ENCODE data around the gene PLLP. TPM values are rescaled to one million over a fixed set of nuclear protein-coding genes. Genes with fewer than 3 reads are reported as not detected.

Gene PLLP
- total RNA-seq, 4 donors from 2014 or later = 4.4 to 13.5 (median 9.6) TPM

GRCh38 chr16:57251352-57251751 is 33.1 kb downstream of the PLLP start:
- intact Hi-C loops (cut with DNase I; ENCODE audit: low total_unique reads) = no loop called here
- in situ Hi-C loops (cut with MboI; ENCODE audit: low pct_ligation_motif_present in 1 of 4, low pct_unique_long_range_greater_than_20kb in 1 of 4, low sequenced_read_pairs in 3 of 4) = no loop called here
- no peak for DNase-seq
- peaks cover 0 to 5% (median under 1%) of the 10 kb centered on the region in 4 donors for H3K4me1 ChIP-seq
- H3K27me3 ChIP-seq = no peaks in the 10 kb centered on the region
- no peaks in the 10 kb centered on the region for H3K9me3 ChIP-seq
- WGBS, 2 donors (ENCODE audit: low coverage in 1 of 2) = 91 to 100% methylated on average over 2 of the region's 2 CpGs
- H3K27ac ChIP-seq = no peak overlapping the region
- peaks cover 0 to 52% (median 27%) of the 10 kb centered on the region in 4 donors for H3K36me3 ChIP-seq
- no peak overlapping the region for H3K4me3 ChIP-seq
- TF ChIP-seq EP300 (IDR thresholded peaks at IDR 0.05; ENCODE audit: low read depth) = no peak
- no peak for TF ChIP-seq CTCF (IDR thresholded peaks at IDR 0.05)
- no peak for TF ChIP-seq POLR2AphosphoS5 (IDR thresholded peaks at IDR 0.05)
- TF ChIP-seq POLR2A (IDR thresholded peaks at IDR 0.05) = no peak

- Histone ChIP-seq H3K27me3 (no peaks in the 10 kb centered on the region), H3K9me3 (no peaks in the 10 kb centered on the region), H3K27ac (peak overlapping the region; percentile 90 to 98 (median 94)), H3K4me1 (peaks cover 3 to 28% (median 11%) of the 10 kb centered on the region in 4 donors), H3K36me3 (peaks cover 0 to 30% (median 13%) of the 10 kb centered on the region in 4 donors), H3K4me3 (peak overlapping the region; percentile 58 to 78 (median 66))
- 8% methylated on average over 6 to 15 of the region's 28 CpGs for WGBS, 2 donors (ENCODE audit: low coverage in 1 of 2)
- intact Hi-C loops (cut with DNase I; ENCODE audit: low total_unique reads) = no loop called here
- TF ChIP-seq EP300 (IDR thresholded peaks at IDR 0.05; ENCODE audit: low read depth) = no peak
- TF ChIP-seq CTCF (IDR thresholded peaks at IDR 0.05) = no peak
- no peak for TF ChIP-seq POLR2AphosphoS5 (IDR thresholded peaks at IDR 0.05)
- TF ChIP-seq POLR2A (IDR thresholded peaks at IDR 0.05) = no peak
- in situ Hi-C loops (cut with MboI; ENCODE audit: low pct_ligation_motif_present in 1 of 4, low pct_unique_long_range_greater_than_20kb in 1 of 4, low sequenced_read_pairs in 3 of 4) = no loop called here
- DNase-seq = peak; percentile 57
Observed at GRCh38 chr16:57245472-57246113, 38.9 kb downstream of the PLLP start.

GRCh38 chr16:57244767-57245471 is 39.6 kb downstream of the PLLP start, which contains the start of gene ARL2BP:
Gene ARL2BP, plus strand, starts transcription at chr16:57245259. Its CDS starts 109 bp downstream, at chr16:57245368.
- DNase-seq = peak; percentile 99
- Histone ChIP-seq H3K36me3 (peaks cover 0 to 23% (median 10%) of the 10 kb centered on the region in 4 donors), H3K27me3 (no peaks in the 10 kb centered on the region), H3K27ac (peak within 1 kb of the TSS; percentile 90 to 98 (median 94)), H3K4me1 (peaks cover 3 to 28% (median 11%) of the 10 kb centered on the region in 4 donors), H3K9me3 (no peaks in the 10 kb centered on the region), H3K4me3 (peak within 1 kb of the TSS; percentile 58 to 78 (median 66))
- 0 to 1% methylated on average over 6 to 31 of the region's 77 CpGs for WGBS, 2 donors (ENCODE audit: low coverage in 1 of 2)
- TF ChIP-seq CTCF (IDR thresholded peaks at IDR 0.05) (peak in 1 of 5 experiments; percentile 1), POLR2AphosphoS5 (IDR thresholded peaks at IDR 0.05) (peak; percentile 76 to 90 (median 90)), EP300 (IDR thresholded peaks at IDR 0.05; ENCODE audit: low read depth) (no peak), POLR2A (IDR thresholded peaks at IDR 0.05) (peak; percentile 84)
- intact Hi-C loops (cut with DNase I; ENCODE audit: low total_unique reads) = no loop called here
- in situ Hi-C loops (cut with MboI; ENCODE audit: low pct_ligation_motif_present in 1 of 4, low pct_unique_long_range_greater_than_20kb in 1 of 4, low sequenced_read_pairs in 3 of 4) = no loop called here

GRCh38 chr16:57244463-57244766 is 40.1 kb downstream of the PLLP start:
- intact Hi-C loops (cut with DNase I; ENCODE audit: low total_unique reads) = no loop called here

More at GRCh38 chr16:57244463-57244766, 40.1 kb downstream of the PLLP start:
- in situ Hi-C loops (cut with MboI; ENCODE audit: low pct_ligation_motif_present in 1 of 4, low pct_unique_long_range_greater_than_20kb in 1 of 4, low sequenced_read_pairs in 3 of 4) = no loop called here
- Histone ChIP-seq H3K27me3 (no peaks in the 10 kb centered on the region), H3K4me3 (peak overlapping the region; percentile 3 to 78 (median 62)), H3K9me3 (no peaks in the 10 kb centered on the region), H3K4me1 (peaks cover 3 to 28% (median 11%) of the 10 kb centered on the region in 4 donors), H3K27ac (peak overlapping the region; percentile 90 to 98 (median 94)), H3K36me3 (peaks cover 0 to 21% (median 9%) of the 10 kb centered on the region in 4 donors)
- no peak for DNase-seq
- TF ChIP-seq CTCF (IDR thresholded peaks at IDR 0.05) (peak in 1 of 5 experiments; percentile 22), EP300 (IDR thresholded peaks at IDR 0.05; ENCODE audit: low read depth) (no peak), POLR2A (IDR thresholded peaks at IDR 0.05) (no peak)
- WGBS, 2 donors (ENCODE audit: low coverage in 1 of 2) = 6 to 11% methylated on average over 7 to 9 of the region's 9 CpGs
